Measurements from ENCODE around the gene ATN1. TPM values are rescaled to one million over a fixed set of nuclear protein-coding genes. Genes with fewer than 3 reads are reported as not detected.
A peak's percentile ranks its signal among the peaks of the same experiment; 100 is the strongest.

The ATN1 gene
- total and polyA plus RNA-seq, 2 of the 4 experiments (the other 2 are of a cell fraction), result 3.4 to 58.7 TPM

- no peak overlapping the region for H3K4me3 ChIP-seq (ENCODE audit: insufficient read depth, low read depth, low read length)
- dilution Hi-C loops (cut with HindIII; ENCODE audit: low sequenced_read_pairs, unreplicated experiment) (no loop called here), intact Hi-C loops (cut with micrococcal nuclease) (no loop called here), in situ Hi-C loops (cut with MboI; ENCODE audit: low sequenced_read_pairs) (loop anchor here (5.0 kb wide), 1 partner anchor 93 kb away; the partner anchor contains the start of gene TPI1)
- H2BK15ac ChIP-seq (ENCODE audit: low read depth, low read length), result no peak overlapping the region
- H2AFZ ChIP-seq (replicated peaks; ENCODE audit: low read length, poor library complexity), result peak overlapping the region; percentile 63
- no peak overlapping the region for H3K4me2 ChIP-seq (ENCODE audit: low read depth, low read length)
- H3K56ac ChIP-seq (ENCODE audit: extremely low read depth, insufficient read depth, low read length), result no peak overlapping the region
- H3K14ac ChIP-seq (replicated peaks; ENCODE audit: low read depth, low read length), result no peak overlapping the region
- ChIA-PET CTCF (no interaction called here), POLR2A (ENCODE audit: unreplicated experiment) (no interaction called here)
- H4K20me1 ChIP-seq (ENCODE audit: insufficient read depth, low read length), result no peaks in the 10 kb centered on the region
- H3K23ac ChIP-seq (ENCODE audit: low read depth, low read length), result no peak overlapping the region
- no peak overlapping the region for H2BK5ac ChIP-seq (ENCODE audit: low read depth, low read length, poor library complexity, severe bottlenecking)
- no peak overlapping the region for H2AK9ac ChIP-seq (replicated peaks; ENCODE audit: low read depth, low read length, poor library complexity)
- H3K4me1 ChIP-seq (ENCODE audit: control insufficient read depth, insufficient read depth, low read length), result peaks cover 5% of the 10 kb centered on the region; the same call in 1 of the 2 replicates
- DNase-seq (no peak), ATAC-seq (ENCODE audit: low read depth) (no peak)
- no peaks in the 10 kb centered on the region for H3K9me3 ChIP-seq (ENCODE audit: control insufficient read depth, insufficient read depth, low read length)
- no peak overlapping the region for H2BK120ac ChIP-seq (ENCODE audit: low read depth, low read length)
- no peak overlapping the region for H4K91ac ChIP-seq (ENCODE audit: insufficient read depth, low read depth, low read length)
- H3K4ac ChIP-seq (ENCODE audit: low read depth, low read length), result no peak overlapping the region
- H2BK20ac ChIP-seq (ENCODE audit: low read depth, low read length), result no peak overlapping the region
- no peak overlapping the region for H4K5ac ChIP-seq (ENCODE audit: low read depth, low read length)
- TF ChIP-seq POLR2A (IDR thresholded peaks at IDR 0.05; ENCODE audit: low read depth, low read length), result no peak
- TF ChIP-seq MAFK (IDR thresholded peaks at IDR 0.05; ENCODE audit: low read depth, low read length), result no peak
- TF ChIP-seq SMC3 (IDR thresholded peaks at IDR 0.05; ENCODE audit: low read depth, low read length), result no peak
- TF ChIP-seq MAZ (IDR thresholded peaks at IDR 0.05; ENCODE audit: borderline replicate concordance, low read depth, low read length), result no peak
- TF ChIP-seq RFX5 (IDR thresholded peaks at IDR 0.05; ENCODE audit: low read depth, low read length), result no peak
- no peak overlapping the region for H3K27ac ChIP-seq (ENCODE audit: insufficient read depth, low read length)
- H3K36me3 ChIP-seq (ENCODE audit: control insufficient read depth, insufficient read depth, low read length), result peaks cover 5% of the 10 kb centered on the region
- no peaks in the 10 kb centered on the region for H3K79me1 ChIP-seq (ENCODE audit: low read depth in 1 of 2, low read length in 2 of 2)
- BruUV-seq (replicated peaks), result no TSS peak
- no peaks in the 10 kb centered on the region for H3K27me3 ChIP-seq (ENCODE audit: control insufficient read depth, insufficient read depth, low read length)
- no peak overlapping the region for H3K18ac ChIP-seq (ENCODE audit: low read depth, low read length)
- H4K8ac ChIP-seq (ENCODE audit: low read depth in 2 of 2, low read length in 2 of 2), result no peak overlapping the region
- H3K9me1 ChIP-seq (ENCODE audit: insufficient read depth, low read length), result no peaks in the 10 kb centered on the region
- H2AK5ac ChIP-seq (ENCODE audit: low read depth, low read length), result no peak overlapping the region
- 100% methylated on average over 6 of the region's 26 CpGs; no CpG with 5 or more reads in 1 of the 2 experiments for WGBS, 2 experiments (ENCODE audit: extremely low coverage in 2 of 2, insufficient read length in 1 of 2)
- H3K9ac ChIP-seq (ENCODE audit: low read depth, low read length), result no peak overlapping the region
These were observed 32.2 kb downstream of the ATN1 start for GRCh38 chr12:6959805-6960592.

Measured in IMR-90 (cell line).